Panc1 (cell line): Measurements from ENCODE around the gene IGF2BP1.

Source experiments
- REST ChIP-seq, 2 experiments: IDR thresholded peaks; 2 replicates each; pipeline ENCODE4 v1.6.1; 2011 to 2012; ENCODE audit warnings: low read depth in 2 of 2, control low read depth in 1 of 2, low read length in 1 of 2, mild to moderate bottlenecking in 1 of 2, moderate library complexity in 1 of 2; ENCODE audit not compliant: insufficient read depth in 1 of 2
- TF ChIP-seq, protein P1 (sequence below): fragments of 450-650 bp; IDR thresholded peaks from 2 replicates; pipeline ENCODE4 v1.5.1; 2017; ENCODE audit warnings: mild to moderate bottlenecking

- TF ChIP-seq, protein P1, sequence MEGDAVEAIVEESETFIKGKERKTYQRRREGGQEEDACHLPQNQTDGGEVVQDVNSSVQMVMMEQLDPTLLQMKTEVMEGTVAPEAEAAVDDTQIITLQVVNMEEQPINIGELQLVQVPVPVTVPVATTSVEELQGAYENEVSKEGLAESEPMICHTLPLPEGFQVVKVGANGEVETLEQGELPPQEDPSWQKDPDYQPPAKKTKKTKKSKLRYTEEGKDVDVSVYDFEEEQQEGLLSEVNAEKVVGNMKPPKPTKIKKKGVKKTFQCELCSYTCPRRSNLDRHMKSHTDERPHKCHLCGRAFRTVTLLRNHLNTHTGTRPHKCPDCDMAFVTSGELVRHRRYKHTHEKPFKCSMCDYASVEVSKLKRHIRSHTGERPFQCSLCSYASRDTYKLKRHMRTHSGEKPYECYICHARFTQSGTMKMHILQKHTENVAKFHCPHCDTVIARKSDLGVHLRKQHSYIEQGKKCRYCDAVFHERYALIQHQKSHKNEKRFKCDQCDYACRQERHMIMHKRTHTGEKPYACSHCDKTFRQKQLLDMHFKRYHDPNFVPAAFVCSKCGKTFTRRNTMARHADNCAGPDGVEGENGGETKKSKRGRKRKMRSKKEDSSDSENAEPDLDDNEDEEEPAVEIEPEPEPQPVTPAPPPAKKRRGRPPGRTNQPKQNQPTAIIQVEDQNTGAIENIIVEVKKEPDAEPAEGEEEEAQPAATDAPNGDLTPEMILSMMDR = no peak
- TF ChIP-seq REST (IDR thresholded peaks at IDR 0.05; ENCODE audit: insufficient read depth in 1 of 2, low read depth in 2 of 2, low read length in 1 of 2) = no peak
Measured at GRCh38 chr17:49045376-49045775, 48.2 kb downstream of the IGF2BP1 start.
